Measurements from ENCODE around the gene DUSP18.
A peak's percentile ranks its signal among the peaks of the same experiment; 100 is the strongest.
"Not testable (repeated sequence)": the region's sequence is repeated elsewhere in the genome, so short reads cannot be mapped to it uniquely, and the experiment has no call there.

Gene DUSP18

DNA sequence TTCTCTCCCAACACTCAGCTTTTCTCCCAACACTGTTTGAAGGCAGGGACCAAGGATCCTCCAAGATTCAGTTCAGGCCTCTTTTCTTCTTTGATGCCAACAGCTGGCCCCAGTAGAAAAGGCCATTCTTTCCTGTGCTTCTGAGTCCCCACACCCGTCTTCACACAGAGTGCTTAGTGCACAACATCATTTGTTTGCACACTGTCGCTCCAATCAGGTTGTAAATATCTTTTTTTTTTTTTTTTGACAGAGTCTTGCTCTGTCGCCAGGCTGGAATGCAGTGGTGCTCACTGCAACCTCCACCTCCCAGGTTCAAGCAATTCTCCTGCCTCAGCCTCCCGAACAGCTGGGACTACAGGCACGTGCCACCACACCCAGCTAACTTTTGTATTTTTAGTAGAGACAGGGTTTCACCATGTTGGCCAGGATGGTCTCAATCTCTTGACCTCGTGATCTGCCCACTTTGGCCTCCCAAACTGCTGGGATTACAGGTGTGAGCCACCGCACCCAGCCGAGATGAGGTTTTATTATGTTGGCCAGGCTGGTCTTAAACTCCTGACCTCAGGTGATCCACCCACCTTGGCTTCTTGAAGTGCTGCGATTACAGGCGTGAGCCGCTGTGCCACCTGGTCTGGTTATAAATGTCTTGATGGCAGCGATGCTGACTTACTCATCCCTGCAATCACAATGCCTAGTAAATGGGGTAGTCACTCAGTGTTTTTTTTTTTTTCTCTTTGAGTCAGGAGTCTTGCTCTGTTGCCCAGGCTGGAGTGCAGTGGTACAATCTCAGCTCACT, 12.4 kb upstream of the DUSP18 start:
- not testable (repeated sequence) for DNase-seq

DNA sequence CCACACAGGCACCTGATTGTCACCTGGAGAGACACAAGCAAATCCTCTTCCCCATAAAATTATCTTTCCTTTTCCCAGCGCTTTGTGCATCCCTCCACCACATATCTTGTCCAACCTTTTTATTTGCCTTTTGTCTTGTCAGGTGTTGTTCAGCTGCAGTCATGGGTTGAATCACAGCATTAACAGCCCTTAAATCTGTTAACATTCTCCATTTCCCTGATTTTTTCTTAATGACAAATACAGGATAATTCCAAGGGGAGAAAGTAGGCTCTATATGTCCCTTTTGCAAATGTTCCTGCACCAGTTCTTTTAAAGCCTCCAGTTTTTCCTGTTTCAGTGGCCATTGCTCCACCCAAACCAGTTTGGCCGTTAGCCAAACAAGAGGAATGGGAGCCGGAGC, 8.9 kb upstream of the DUSP18 start:
- not testable (repeated sequence) for DNase-seq

DNA sequence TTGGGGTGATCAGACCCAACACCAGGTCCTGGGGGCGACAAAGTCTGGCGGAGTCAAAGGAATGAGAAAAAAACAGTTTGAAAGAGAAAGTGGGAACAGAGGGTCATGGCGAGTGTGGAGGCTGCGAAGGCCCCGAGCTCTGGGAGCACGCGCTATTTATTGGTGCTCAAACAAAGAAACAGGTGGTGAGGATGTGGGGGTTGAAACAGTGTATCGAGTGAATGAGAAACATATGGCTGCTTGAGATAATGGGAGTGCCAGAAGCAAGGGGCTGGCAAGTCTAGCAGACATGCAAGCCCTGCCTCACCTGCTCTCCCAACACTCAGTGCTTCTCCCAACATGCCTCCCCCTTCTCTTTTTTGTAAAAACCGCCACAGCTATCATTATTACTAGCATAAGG, 7.8 kb upstream of the DUSP18 start:
- peak in 1 of 56 donors; percentile 9 for DNase-seq

DNA sequence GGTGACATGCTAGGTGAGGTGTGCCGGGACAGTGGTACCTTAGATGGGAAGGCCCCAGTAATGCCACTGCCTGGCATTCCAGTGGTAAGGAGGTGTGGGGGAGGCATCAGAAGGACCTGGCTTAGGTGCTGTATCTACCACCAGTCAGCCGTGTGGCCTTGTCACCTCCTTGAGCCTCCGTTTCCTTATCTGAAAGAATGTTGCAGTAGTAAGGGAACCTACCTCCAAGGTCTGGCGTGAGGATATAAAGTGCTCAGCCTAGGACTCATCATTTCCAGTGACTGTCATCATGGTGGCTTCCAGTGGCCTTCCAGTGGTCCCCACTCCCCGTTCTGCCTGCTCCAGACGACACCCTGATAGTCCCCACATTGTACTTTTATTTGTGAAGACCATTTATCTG, 6.8 kb upstream of the DUSP18 start:
- no peak for DNase-seq

DNA sequence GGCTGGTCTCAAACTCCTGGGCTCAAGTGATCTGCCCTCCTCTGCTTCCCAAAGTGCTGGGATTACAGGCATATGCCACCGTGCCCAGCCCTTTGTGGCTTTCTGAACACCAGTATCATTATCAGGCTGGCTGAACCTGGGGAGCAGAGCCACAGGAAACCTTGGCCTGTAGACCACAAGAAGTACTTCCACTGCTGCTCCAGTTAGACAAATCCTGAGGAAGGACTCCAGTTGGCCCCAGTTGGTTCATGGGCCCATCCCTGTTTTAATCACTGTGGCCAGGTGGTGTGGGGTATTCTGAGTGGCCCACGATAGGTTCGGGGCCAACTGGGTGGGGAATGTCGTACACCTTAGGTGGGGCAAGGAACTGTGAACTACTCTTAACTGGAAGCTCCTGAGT, 5.5 kb upstream of the DUSP18 start:
- no peak for DNase-seq

DNA sequence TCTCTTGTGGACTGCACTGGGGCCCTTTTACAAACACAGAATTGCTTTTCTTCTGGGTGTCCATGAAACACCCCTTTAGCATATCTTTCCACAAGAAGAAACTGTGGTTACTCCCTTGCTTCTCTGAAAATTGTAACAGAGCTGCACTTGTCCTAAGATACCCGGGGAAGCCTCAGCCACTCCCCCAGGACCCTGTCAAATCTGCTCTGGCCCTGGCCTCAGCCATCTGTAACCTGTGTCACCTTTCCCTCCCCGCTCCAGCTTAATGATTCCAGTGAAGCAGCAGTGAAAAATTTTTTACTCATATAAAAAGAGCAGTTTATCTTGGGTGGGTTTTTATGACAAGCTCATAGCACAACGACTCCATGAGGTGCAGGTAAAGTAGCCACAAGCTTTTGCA, 3.4 kb upstream of the DUSP18 start:
- DNase-seq: no peak

DNA sequence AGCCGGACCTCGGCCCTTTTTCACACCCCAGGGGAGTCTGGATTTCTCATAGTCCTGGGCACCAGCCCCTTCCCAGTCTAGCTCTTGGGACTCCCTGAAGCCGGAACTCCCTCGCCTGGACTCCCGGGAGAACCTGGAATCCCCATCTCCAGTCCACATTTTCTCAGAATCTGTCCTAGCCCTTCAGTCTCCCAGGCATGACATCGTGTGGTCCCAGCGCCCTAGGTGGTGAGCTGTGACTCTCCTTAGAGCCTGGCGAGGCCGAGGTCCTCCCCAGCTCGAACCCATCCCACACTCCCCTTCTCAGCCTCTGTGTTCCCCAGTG, 673 bp upstream of the DUSP18 start:
- no peak for DNase-seq

DNA sequence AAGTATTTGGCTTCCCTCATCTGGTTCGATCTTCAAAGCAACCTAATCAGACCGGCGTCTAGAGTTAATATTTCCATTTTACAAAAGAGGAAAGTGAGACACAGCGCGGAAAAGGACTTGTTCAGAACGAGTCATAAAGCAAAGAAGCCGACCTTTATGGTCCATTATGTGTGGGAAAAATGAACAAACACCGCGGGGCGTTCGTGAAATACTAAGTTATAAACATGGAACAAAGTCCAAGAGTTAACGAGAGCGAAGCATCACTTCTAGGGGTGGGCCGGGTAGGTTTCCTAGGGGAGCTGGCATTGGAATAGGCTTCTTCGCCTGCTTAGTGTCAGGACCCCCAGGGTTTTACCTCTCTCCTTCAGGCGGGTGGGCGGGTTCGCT, 575 bp downstream of the DUSP18 start:
- peak in 1 of 56 donors; percentile 52 for DNase-seq

DNA sequence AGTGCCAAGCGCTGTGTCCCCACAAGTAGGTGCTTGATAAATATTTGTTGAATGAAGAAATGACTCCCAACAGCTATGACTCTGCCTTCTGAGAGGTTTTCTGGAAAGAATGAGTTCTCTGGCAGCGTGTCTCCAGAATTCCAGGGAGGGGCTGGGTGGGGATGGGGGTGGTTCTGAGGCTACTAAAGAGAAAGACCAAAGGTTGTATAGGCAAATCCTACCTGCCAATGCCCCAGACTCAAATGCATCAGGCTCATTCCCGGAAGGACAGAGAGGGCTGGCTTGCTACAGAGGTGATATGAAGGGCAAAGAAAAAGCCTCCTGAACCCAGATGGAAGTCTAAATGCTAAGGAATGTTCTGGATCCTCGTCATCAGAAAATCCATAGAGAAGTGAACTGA, 1.9 kb downstream of the DUSP18 start:
- no peak for DNase-seq

DNA sequence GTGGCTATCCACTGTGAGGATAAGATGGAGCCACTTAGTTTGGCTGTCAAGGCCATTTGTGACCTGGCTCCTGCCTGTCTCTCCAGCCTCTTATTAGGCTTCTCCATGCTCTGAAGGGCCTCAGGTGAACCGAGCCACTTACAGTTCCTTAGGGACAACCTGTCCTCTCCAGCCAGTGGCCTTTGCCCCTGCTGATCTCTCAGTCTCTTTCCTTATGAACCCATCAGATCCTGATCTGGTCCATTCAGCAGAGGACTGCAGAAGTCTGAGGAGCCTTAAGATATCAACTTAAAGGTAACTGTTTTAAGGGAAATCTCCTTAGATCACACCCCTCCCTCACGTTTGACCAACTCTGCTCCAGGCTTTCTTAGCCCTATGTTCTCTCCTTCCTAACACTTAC, 2.4 kb downstream of the DUSP18 start:
- no peak for DNase-seq

DNA sequence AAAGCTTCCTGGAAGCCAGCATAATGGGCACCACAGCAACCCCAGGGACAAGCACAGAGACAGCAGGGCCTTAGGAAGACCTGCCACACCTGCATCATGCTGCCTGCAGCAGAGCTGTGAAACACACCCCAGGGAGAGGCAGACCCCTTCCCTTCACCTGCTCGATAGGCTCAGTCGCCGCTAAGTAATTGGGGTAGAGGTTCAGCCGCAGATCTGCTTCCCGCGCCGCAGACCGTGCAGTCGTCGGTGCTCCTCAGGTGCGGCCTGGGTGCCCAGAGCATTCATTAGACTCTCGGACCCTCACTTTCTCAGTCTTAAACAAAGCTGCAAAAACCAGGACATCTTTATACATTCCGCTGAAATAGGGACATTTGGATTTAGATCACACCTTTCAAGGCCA, 2.9 kb downstream of the DUSP18 start:
- no peak for DNase-seq

DNA sequence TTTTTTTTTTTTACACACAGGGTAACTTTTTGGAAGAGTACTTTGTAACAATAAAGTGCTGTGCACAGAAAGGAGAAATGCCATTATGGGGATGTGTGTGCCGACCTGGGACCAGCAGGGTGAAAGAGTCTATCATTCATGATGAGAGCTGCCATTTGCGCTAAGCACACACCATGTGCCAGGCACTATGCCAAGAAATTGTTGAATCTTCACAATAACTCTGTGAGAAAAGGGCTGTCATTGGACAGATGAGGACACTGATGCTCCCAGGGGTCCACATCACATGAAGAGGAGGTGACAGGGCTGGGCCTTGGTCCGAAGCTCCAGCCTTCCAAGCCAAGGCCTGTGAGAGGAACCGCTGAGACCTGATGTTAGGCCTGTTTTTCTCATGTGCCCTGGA, 5.6 kb downstream of the DUSP18 start:
- DNase-seq: peak in 1 of 56 donors; percentile 22

DNA sequence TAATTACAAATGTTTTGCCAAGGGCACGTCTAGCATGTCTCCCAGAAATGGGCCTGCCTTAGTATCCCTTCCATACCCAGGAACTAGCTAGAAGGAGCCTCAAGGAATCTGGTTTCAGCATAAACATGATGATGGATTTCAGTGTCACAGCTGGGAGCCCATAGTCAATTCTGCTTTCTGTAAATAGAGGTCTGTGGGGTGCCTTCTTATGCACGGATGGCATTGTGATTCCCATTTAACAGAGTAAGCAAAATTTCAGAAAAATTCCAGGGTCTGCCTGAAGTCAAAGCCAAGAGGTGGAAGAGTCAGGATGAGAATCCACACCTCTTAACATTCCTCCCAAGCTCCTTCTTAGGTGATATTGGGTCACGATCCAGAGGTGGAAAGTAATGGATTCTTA, 12.1 kb downstream of the DUSP18 start:
- DNase-seq: no peak

DNA sequence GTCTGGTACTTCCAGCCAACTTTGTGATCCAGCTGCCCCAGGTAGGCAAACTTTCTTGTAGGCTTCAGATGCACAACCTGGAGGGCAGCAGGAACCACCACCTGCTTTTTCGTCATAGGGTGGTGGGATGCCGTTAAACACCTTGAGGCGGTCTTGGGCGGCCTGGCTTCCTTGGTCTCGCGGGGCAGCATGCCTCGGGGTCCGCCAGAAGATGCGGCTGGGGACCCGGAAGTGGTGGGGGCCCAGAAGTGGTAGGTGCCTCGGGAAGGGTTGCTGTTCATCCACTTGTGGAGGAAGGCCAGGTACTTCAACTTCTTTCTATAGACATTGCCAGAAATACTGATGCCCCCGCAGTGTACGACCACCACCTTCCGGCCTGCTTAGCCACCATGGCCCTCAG, 13.3 kb downstream of the DUSP18 start:
- DNase-seq: no peak

DNA sequence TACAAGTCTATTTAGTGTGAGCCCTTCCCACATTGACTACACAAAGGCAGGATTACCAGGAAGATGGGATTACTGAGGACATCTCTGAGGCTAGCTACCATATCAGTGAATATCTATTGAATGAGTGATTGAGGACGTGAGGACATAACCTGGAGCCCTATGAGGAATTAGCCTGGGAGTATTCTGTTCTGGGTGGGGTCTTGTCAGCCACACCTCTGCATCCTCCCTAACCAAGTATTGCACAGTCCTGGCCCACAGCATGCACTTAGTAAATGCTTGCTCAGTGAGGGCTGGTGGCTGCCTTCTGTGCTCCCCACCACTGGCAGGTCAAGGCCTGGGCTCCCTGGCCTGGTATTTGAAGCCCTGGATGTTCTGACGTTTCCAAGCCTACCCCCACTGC, 14.8 kb downstream of the DUSP18 start:
- DNase-seq: no peak

DNA sequence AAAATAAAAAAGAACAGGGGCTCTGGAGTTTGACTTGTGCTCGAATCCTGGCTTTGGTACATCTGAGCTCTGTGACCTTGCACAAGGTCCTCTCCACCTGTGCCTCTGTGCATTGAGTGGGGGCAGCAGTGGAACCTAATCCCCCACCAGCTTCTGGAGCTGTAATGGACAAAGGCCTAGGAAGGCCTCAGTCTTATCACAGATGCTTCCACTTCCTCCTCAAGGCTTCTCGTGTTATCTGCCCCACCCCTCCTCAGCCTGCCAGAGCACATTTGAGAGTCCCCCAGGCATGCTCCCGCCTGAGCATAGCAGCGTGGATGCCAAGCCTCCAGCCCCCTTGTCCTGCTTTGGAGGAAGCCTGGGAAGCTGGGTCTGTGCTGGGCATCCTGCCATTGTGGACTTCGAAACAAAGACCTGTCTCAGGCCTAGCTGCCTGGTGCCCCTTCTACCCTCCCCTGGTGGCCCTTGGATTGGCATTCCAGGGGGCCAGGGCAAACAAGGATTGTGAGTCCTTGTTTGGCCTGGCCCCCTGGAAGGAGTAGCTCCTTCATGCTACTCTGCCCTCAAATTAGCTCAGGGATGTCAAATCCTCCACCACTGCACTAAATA, 17.1 kb downstream of the DUSP18 start:
- DNase-seq: peak in 51 of 56 donors; percentile 8 to 81 (median 60)

DNA sequence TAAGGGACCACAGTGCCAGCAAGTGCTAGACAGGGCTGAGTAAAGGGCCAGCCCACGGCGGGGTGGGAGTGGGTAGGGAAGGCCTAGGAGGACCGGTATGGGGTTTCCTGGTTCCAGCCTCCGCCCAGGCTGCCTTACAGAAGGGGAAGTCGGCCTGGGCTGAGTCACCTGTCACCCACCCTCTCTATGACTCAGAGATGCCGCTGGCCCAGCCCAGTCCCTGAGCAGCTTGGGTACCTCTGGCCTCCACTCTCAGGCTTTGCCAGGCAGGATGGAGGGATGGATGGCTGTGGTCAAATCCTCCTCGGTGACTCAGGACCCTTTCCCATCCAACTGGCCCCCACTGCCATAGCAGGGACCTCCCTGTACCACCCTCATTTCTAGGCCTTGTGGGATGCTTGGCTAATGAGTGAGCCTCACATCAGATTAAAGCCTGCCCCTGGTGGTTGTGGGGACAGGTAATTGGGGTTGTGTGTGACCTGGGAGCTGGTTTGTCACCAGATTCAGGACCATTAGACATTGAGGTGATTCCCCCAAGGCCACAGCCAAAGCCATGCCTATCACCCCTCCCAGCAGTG, 18.2 kb downstream of the DUSP18 start:
- DNase-seq: peak in 1 of 56 donors; percentile 3

DNA sequence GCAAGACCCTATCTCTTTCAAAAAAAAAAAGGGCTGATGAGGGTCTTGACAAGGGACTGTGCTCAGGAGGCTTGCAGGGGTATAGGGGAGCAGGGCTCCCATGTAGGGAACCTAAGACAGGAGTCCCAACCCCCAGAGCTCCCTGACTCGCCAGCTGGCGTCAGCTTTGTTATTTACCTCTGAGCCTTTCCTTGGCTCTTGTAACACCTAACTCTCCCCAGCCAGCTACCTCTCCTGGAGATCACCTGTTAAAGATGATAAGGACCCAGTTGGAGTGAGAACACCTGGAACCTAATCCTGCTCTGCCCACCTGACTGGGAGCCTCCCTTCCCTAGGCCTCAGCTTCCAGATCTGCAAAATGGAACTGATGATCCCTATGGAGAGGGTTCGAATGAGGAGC, 18.9 kb downstream of the DUSP18 start:
- no peak for DNase-seq

DNA sequence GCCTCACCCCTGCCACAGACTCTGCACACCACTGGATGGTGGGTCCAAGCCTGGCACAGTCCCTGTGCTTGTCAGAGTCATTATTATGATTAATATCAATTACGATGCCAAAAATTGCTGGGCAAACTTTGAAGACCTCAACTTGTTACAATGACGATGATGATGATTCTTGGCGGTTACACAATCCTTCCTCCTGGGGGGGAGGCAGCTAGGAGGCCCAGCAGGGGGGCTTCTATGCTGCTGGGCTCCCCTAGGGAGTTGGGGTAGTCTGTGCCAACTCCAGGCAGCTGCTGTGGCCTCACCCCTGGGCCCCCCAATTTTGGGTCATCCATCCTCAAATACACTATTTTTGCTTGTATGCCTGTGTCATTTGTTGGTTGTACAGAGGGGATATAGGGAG, 20.1 kb downstream of the DUSP18 start:
- no peak for DNase-seq

DNA sequence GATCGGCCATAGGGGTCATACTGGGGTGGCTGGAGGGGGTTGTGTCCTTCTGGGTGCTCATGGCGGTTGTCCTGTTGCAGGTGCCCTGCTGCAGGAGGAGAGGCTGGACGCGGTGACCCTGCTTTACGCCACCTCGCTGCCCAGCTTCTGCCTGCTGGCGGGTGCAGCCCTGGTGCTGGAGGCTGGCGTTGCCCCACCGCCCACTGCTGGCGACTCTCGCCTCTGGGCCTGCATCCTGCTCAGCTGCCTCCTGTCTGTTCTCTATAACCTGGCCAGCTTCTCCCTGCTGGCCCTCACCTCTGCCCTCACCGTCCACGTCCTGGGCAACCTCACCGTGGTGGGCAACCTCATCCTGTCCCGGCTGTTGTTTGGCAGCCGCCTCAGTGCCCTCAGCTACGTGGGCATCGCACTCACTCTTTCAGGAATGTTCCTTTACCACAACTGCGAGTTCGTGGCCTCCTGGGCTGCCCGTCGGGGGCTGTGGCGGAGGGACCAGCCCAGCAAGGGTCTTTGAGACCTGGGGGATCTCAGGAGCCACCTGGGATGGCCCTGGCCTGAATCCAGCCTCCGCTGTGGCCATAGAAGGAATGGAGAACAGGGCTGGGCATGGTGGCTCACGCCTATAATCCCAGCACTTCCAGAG, 21.0 kb downstream of the DUSP18 start:
- DNase-seq: no peak

DNA sequence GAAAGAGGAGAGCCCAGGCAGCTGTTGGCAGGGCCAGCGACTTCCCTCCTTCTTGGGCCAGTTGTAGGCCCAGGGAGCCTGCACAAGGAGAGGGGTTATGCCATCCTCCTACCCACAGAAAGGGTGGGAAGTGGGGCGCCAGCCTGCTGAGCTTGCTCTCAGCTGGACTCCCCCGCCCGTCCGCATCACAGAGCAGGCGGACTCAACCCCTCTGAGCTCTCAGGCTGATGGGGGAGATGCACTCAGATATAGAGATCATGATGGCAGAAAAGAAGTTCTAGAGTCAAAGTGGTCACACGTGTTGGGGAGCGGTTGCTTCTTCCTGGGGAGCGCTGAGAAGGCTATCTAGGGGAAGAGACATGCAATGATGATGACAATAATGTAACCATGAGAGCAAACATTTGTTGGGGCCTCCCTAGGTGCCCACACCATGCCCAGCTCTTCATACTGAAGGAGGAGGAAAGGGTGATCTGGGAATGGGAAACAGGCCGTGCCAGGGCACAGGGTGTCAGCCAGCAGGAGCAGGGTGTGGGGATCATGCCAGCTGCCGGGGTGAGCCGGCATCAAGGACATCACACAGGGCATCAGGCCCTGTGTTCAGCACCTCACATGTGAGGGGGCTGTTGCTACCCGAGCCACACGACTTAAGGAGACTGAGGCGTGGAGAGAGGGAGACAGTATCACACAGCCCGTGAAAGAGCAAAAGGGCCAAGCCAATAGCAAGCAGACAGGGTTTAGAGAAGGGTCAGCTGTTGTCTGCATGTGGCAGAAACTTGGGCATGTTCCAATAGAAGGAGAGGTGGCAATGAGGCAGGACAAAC, 24.4 kb downstream of the DUSP18 start:
- peak in 14 of 56 donors; percentile 9 to 49 (median 26) for DNase-seq
